Activated CD4-positive, alpha-beta memory T cell treated with anti-CD3 and anti-CD28 coated beads, Interleukin-2, amount 10 ng/mL, durations not matched to agents 7 days and 5 days (primary cell): Measurements from ENCODE around the gene COMP. TPM values are rescaled to one million over a fixed set of nuclear protein-coding genes. Genes with fewer than 3 reads are reported as not detected.

ENCODE experiments used
- CTCF ChIA-PET: fragments of 350-600 bp; sonication (Branson Sonifier 250); formaldehyde crosslinking; loops from one replicate; lab custom pipeline; 2021; ENCODE audit warnings: antibody characterized with exemption, inconsistent platforms; lab: Charles Lee
- POLR2A ChIA-PET: fragments of 350-600 bp; sonication (Branson Sonifier 250); formaldehyde crosslinking; loops from one replicate; lab custom pipeline; 2021; ENCODE audit warnings: antibody characterized with exemption; lab: Charles Lee
- DNase-seq: peaks from one replicate; pipeline ENCODE4 v3.0.0-alpha.2; 2020
- H3K27ac Mint-ChIP-seq: one replicate; pipeline ENCODE4 v1.8.0; 2021; ENCODE audit warnings: mild to moderate bottlenecking, mixed read lengths
- H3K27me3 Mint-ChIP-seq: one replicate; pipeline ENCODE4 v1.8.0; 2021; ENCODE audit warnings: mixed read lengths
- H3K36me3 Mint-ChIP-seq: one replicate; pipeline ENCODE4 v1.8.0; 2021; ENCODE audit warnings: low read depth, mixed read lengths
- H3K4me1 Mint-ChIP-seq: one replicate; pipeline ENCODE4 v1.8.0; 2021; ENCODE audit warnings: mixed read lengths
- H3K4me3 Mint-ChIP-seq: one replicate; pipeline ENCODE4 v1.8.0; 2021; ENCODE audit warnings: mild to moderate bottlenecking, mixed read lengths
- H3K9me3 Mint-ChIP-seq: one replicate; pipeline ENCODE4 v1.8.0; 2021; ENCODE audit warnings: mixed read lengths
- total RNA-seq, 2 experiments: library from RNA; stranded (reverse); gene quantifications; one replicate each; pipeline ENCODE4 v1.2.3, GENCODE V29; 2021

Gene COMP
- total RNA-seq, 2 experiments from 2014 or later = not detected

DNA sequence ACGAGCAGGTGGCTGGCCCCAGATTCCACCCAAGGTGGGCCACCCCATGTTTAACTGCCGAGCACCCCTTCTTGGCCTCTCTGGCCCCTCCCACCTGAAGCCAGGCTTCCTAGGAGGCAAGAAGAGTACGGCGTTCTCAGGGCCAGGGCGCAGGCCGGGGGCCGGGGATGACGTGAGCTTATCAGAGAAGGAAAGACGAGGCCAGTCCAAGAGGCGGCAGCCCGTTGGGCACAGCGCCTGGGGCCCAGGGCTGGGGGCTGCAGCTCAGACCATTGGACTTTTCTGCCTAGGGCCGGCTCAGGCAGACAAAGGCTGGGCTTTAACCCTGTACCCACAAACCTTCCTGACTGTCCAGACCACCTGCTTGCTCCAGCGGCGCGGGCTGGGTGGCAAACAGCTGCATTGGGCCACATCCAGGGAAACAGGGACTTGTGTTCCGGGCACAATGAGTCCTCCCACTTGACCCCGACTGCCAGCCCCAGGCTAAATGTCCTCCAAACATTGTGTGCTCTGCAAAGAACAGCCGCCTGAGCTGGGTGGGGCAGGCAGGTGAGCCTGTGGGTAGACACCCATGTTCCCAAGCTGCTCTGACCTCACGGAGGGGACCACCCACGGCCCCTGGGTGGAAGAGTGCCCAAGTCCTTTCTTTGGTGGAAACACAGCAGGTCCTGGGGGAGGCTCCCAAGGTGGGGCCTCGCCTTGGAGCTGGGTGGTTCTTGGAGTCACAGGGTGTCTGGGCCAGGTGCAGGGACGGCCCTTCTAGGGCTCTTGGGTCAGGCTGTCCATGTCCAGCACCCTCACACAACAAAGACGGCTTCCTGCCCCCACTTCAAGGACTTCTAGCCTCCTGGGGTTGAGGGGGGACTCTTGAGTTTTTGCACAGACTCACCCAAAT lies 21.9 kb downstream of the COMP start:
- Mint-ChIP-seq H3K27ac (no peak overlapping the region), H3K27me3 (no peaks in the 10 kb centered on the region), H3K9me3 (no peaks in the 10 kb centered on the region), H3K4me3 (no peak overlapping the region), H3K4me1 (no peaks in the 10 kb centered on the region), H3K36me3 (no peaks in the 10 kb centered on the region)
- CTCF ChIA-PET = no interaction called here
- POLR2A ChIA-PET = no interaction called here
- DNase-seq = no peak

- Mint-ChIP-seq H3K4me3 (no peak overlapping the region), H3K36me3 (no peaks in the 10 kb centered on the region), H3K27me3 (no peaks in the 10 kb centered on the region), H3K9me3 (no peaks in the 10 kb centered on the region), H3K27ac (no peak overlapping the region), H3K4me1 (no peaks in the 10 kb centered on the region)
- CTCF ChIA-PET = no interaction called here
- POLR2A ChIA-PET = no interaction called here
- no peak for DNase-seq
These were observed 22.9 kb downstream of the COMP start for GRCh38 chr19:18768046-18768771.

GRCh38 chr19:18765224-18765623 lies 25.9 kb downstream of the COMP start:
- POLR2A ChIA-PET = interaction anchor here (0.6 kb wide), 1 partner anchor 358 kb away, joined by 3 read pairs; no protein-coding TSS in a partner anchor
- no peaks in the 10 kb centered on the region for H3K36me3 Mint-ChIP-seq
- DNase-seq = no peak
- CTCF ChIA-PET = no interaction called here
- no peak overlapping the region for H3K27ac Mint-ChIP-seq
- H3K27me3 Mint-ChIP-seq = no peaks in the 10 kb centered on the region
- no peaks in the 10 kb centered on the region for H3K4me1 Mint-ChIP-seq
- H3K4me3 Mint-ChIP-seq = no peak overlapping the region
- no peaks in the 10 kb centered on the region for H3K9me3 Mint-ChIP-seq

DNA sequence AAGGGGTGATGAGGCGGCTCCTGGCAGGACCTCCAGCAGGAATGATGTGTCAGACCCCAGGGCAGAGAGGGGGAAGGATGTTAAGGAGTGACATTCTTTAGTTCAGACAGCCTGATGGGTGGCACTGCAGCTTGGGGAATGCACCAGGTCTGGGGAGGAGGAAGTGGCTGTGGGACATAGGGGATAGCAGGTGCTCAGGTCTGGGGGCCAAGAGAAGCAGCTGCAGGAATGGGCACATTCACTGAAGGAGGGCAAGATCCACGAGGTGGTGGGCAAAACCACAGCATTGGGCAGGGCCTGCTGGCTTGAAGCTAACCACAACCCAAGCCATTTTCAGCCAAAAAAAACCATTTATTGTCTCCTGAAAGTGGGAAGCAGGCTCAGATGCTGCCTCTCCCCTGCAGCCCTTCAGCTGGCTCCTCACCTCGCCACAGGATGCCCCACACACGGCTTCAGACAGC lies 26.5 kb downstream of the COMP start:
- CTCF ChIA-PET = no interaction called here
- H3K27ac Mint-ChIP-seq = no peak overlapping the region
- POLR2A ChIA-PET = interaction anchor here (0.8 kb wide), 1 partner anchor 67 kb away, joined by 3 read pairs; the partner anchor contains the start of gene UPF1

GRCh38 chr19:18763674-18764590 lies 27.2 kb downstream of the COMP start:
- CTCF ChIA-PET = no interaction called here

More for the DNA sequence above, 26.5 kb downstream of the COMP start:
- H3K27me3 Mint-ChIP-seq = no peaks in the 10 kb centered on the region
- no peaks in the 10 kb centered on the region for H3K9me3 Mint-ChIP-seq
- no peaks in the 10 kb centered on the region for H3K36me3 Mint-ChIP-seq
- no peak for DNase-seq
- no peaks in the 10 kb centered on the region for H3K4me1 Mint-ChIP-seq
- H3K4me3 Mint-ChIP-seq = no peak overlapping the region

DNA sequence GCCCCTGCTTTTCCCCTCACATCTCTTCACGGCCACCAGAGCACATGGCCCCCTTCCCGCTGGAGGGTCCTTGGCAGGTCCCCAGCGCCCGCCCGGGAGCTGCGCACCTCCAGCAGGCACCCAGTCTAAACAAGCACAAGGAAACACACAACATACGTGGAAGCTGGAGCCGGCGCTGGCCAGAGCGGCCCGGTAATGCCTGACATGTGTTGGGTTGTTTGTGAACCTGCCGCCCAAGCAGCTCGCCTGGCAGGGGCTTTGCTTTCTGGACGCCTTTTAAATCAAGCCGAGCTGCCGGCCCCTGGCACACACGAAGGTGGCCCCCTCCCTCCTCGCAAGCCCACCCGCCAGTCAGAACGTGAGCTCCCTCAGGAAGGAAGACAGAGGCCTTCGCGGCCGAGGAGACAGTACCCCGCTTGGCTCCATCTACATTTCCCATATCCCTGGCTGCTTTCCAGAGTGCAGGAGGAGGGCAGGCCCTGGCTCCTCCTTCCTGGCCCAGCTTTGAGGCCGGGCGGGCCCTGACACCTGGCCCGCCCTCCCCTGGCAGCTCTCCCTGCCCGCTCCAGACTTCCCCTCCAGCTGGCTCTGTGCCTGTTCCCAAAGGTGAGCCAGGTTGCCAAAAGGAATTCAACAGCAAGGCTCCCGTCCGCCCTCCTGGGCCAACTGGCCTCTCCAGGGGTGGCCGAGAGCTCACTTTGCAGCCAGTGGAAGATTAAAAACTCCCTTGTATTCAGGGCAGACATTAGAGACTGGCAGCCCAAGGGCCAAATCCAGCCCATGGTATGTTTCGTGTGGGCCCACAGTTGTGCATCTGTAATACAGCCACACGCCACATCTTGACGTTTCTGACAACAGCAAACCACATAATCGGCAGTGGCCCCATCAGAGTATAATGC lies 28.7 kb downstream of the COMP start:
- Mint-ChIP-seq H3K27me3 (no peaks in the 10 kb centered on the region), H3K9me3 (no peaks in the 10 kb centered on the region), H3K36me3 (no peaks in the 10 kb centered on the region), H3K4me1 (no peaks in the 10 kb centered on the region), H3K27ac (no peak overlapping the region), H3K4me3 (no peak overlapping the region)
- CTCF ChIA-PET = no interaction called here
- POLR2A ChIA-PET = no interaction called here
- DNase-seq = no peak

More at GRCh38 chr19:18763674-18764590, 27.2 kb downstream of the COMP start:
- no peak overlapping the region for H3K4me3 Mint-ChIP-seq
- H3K4me1 Mint-ChIP-seq = no peaks in the 10 kb centered on the region
- H3K36me3 Mint-ChIP-seq = no peaks in the 10 kb centered on the region
- POLR2A ChIA-PET = interaction anchor here (0.8 kb wide), 1 partner anchor 68 kb away, joined by 3 read pairs; the partner anchor contains the start of gene UPF1
- no peak overlapping the region for H3K27ac Mint-ChIP-seq
- DNase-seq = no peak
- H3K27me3 Mint-ChIP-seq = no peaks in the 10 kb centered on the region
- no peaks in the 10 kb centered on the region for H3K9me3 Mint-ChIP-seq

GRCh38 chr19:18761531-18762110 lies 29.5 kb downstream of the COMP start:
- POLR2A ChIA-PET = no interaction called here
- H3K27ac Mint-ChIP-seq = no peak overlapping the region
- DNase-seq = no peak
- no peaks in the 10 kb centered on the region for H3K36me3 Mint-ChIP-seq
- H3K4me1 Mint-ChIP-seq = no peaks in the 10 kb centered on the region
- no peak overlapping the region for H3K4me3 Mint-ChIP-seq
- CTCF ChIA-PET = no interaction called here
- no peaks in the 10 kb centered on the region for H3K9me3 Mint-ChIP-seq
- no peaks in the 10 kb centered on the region for H3K27me3 Mint-ChIP-seq

GRCh38 chr19:18760440-18761383 lies 30.4 kb downstream of the COMP start:
- Mint-ChIP-seq H3K9me3 (no peaks in the 10 kb centered on the region), H3K4me3 (no peak overlapping the region), H3K27me3 (no peaks in the 10 kb centered on the region), H3K27ac (no peak overlapping the region), H3K36me3 (no peaks in the 10 kb centered on the region), H3K4me1 (no peaks in the 10 kb centered on the region)
- POLR2A ChIA-PET = no interaction called here
- CTCF ChIA-PET = no interaction called here
- no peak for DNase-seq

DNA sequence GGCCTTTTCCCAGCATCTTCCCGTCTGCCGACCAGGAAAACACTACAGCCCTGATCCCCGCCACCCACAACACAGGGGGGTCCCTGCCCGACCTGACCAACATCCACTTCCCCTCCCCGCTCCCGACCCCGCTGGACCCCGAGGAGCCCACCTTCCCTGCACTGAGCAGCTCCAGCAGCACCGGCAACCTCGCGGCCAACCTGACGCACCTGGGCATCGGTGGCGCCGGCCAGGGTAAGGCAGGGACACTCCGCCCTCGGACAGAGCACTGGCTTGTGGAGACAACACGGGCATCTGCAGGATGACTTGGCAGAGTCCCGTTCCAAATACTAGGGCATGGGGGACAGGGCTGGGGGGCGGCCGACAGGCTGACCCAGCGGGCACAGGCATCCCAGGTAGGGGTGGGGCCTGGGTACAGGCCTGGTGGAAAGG lies 31.1 kb downstream of the COMP start:
- CTCF ChIA-PET = no interaction called here
- DNase-seq = no peak
- H3K27ac Mint-ChIP-seq = no peak overlapping the region
- no peaks in the 10 kb centered on the region for H3K9me3 Mint-ChIP-seq
- no peaks in the 10 kb centered on the region for H3K36me3 Mint-ChIP-seq
- H3K4me3 Mint-ChIP-seq = no peak overlapping the region
- POLR2A ChIA-PET = no interaction called here
- no peaks in the 10 kb centered on the region for H3K27me3 Mint-ChIP-seq
- no peaks in the 10 kb centered on the region for H3K4me1 Mint-ChIP-seq

GRCh38 chr19:18759304-18759994 lies 31.7 kb downstream of the COMP start:
- no peak for DNase-seq
- ChIA-PET POLR2A (no interaction called here), CTCF (no interaction called here)
- H3K27ac Mint-ChIP-seq = no peak overlapping the region
- no peaks in the 10 kb centered on the region for H3K4me1 Mint-ChIP-seq
- no peaks in the 10 kb centered on the region for H3K9me3 Mint-ChIP-seq
- no peaks in the 10 kb centered on the region for H3K27me3 Mint-ChIP-seq
- H3K4me3 Mint-ChIP-seq = no peak overlapping the region
- H3K36me3 Mint-ChIP-seq = no peaks in the 10 kb centered on the region
